ENCODE data around the gene HSF4.

DNA sequence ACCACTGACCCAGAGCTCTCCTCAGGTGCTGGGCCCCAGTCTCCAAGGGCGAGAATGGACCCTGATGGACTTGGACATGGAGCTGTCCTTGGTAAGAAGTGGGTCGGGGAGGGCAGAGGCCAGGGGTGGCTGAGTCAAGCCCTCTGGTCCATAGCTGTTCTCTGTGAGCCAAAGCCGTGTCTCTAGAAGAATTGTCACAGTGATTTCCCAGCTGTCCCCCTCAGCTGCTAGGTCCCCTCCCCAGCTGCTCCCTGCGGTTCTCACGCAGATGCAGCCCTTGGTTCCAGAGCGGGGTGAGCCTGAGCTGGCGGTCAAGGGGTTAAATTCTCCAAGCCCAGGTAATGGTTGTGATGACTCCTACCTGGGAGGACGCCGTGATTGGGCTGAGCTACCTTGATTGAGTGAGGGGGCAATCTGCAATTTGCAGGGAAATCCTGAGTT is 4.5 kb downstream of the HSF4 start:
- TF ChIP-seq, protein P1, sequence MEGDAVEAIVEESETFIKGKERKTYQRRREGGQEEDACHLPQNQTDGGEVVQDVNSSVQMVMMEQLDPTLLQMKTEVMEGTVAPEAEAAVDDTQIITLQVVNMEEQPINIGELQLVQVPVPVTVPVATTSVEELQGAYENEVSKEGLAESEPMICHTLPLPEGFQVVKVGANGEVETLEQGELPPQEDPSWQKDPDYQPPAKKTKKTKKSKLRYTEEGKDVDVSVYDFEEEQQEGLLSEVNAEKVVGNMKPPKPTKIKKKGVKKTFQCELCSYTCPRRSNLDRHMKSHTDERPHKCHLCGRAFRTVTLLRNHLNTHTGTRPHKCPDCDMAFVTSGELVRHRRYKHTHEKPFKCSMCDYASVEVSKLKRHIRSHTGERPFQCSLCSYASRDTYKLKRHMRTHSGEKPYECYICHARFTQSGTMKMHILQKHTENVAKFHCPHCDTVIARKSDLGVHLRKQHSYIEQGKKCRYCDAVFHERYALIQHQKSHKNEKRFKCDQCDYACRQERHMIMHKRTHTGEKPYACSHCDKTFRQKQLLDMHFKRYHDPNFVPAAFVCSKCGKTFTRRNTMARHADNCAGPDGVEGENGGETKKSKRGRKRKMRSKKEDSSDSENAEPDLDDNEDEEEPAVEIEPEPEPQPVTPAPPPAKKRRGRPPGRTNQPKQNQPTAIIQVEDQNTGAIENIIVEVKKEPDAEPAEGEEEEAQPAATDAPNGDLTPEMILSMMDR (IDR thresholded peaks at IDR 0.05; ENCODE audit: insufficient read depth, low read length, poor library complexity, severe bottlenecking): no peak
- TF ChIP-seq EZH2phosphoT487 (conservative IDR thresholded peaks at IDR 0.05; ENCODE audit: low read length): no peak

Data from SU-DHL-6 (cell line).